Rectal smooth muscle tissue (tissue), 1 donor: ENCODE results near the gene RNF187.

ENCODE experiments used
- H3K27ac ChIP-seq: one replicate; pipeline ENCODE4 v1.7.0; 2013; ENCODE audit warnings: low read depth, low read length, inconsistent platforms
- H3K27me3 ChIP-seq: one replicate; pipeline ENCODE4 v1.7.0; 2013; ENCODE audit warnings: low read length; ENCODE audit not compliant: control insufficient read depth, insufficient read depth
- H3K36me3 ChIP-seq: one replicate; pipeline ENCODE4 v1.7.0; 2013; ENCODE audit warnings: low read length; ENCODE audit not compliant: control insufficient read depth, insufficient read depth
- H3K4me1 ChIP-seq: one replicate; pipeline ENCODE4 v1.7.0; 2013; ENCODE audit warnings: low read length; ENCODE audit not compliant: control insufficient read depth, insufficient read depth
- H3K4me3 ChIP-seq: one replicate; pipeline ENCODE4 v1.7.0; 2013; ENCODE audit warnings: low read length
- H3K9ac ChIP-seq: one replicate; pipeline ENCODE4 v1.7.0; 2013; ENCODE audit warnings: low read length

Gene RNF187

GRCh38 chr1:228453022-228453560 is 34.1 kb upstream of the RNF187 start:
- Histone ChIP-seq H3K9ac (no peak overlapping the region), H3K36me3 (no peaks in the 10 kb centered on the region), H3K27ac (no peak overlapping the region), H3K27me3 (no peaks in the 10 kb centered on the region), H3K4me1 (no peaks in the 10 kb centered on the region), H3K4me3 (no peak overlapping the region)

- no peaks in the 10 kb centered on the region for H3K4me1 ChIP-seq
- no peak overlapping the region for H3K4me3 ChIP-seq
- no peak overlapping the region for H3K9ac ChIP-seq
- H3K36me3 ChIP-seq, result no peaks in the 10 kb centered on the region
- H3K27ac ChIP-seq, result no peak overlapping the region
- no peaks in the 10 kb centered on the region for H3K27me3 ChIP-seq
Measured at GRCh38 chr1:228453614-228454013, 33.6 kb upstream of the RNF187 start.

GRCh38 chr1:228454238-228454637 is 32.9 kb upstream of the RNF187 start:
- Histone ChIP-seq H3K4me3 (no peak overlapping the region), H3K27me3 (no peaks in the 10 kb centered on the region), H3K27ac (no peak overlapping the region), H3K36me3 (no peaks in the 10 kb centered on the region), H3K4me1 (no peaks in the 10 kb centered on the region), H3K9ac (no peak overlapping the region)

- Histone ChIP-seq H3K36me3 (no peaks in the 10 kb centered on the region), H3K27ac (no peak overlapping the region), H3K4me3 (no peak overlapping the region), H3K27me3 (no peaks in the 10 kb centered on the region), H3K4me1 (no peaks in the 10 kb centered on the region), H3K9ac (no peak overlapping the region)
Measured at GRCh38 chr1:228455715-228456114, 31.5 kb upstream of the RNF187 start.

- no peak overlapping the region for H3K9ac ChIP-seq
- H3K4me3 ChIP-seq, result peak overlapping the region; percentile 77
- H3K27ac ChIP-seq, result no peak overlapping the region
- H3K27me3 ChIP-seq, result no peaks in the 10 kb centered on the region
- H3K4me1 ChIP-seq, result no peaks in the 10 kb centered on the region
- no peaks in the 10 kb centered on the region for H3K36me3 ChIP-seq
Measured at GRCh38 chr1:228456252-228457016, 30.7 kb upstream of the RNF187 start.

- H3K4me3 ChIP-seq, result peak overlapping the region; percentile 77
- H3K4me1 ChIP-seq, result no peaks in the 10 kb centered on the region
- peak overlapping the region; percentile 54 for H3K9ac ChIP-seq
- peak overlapping the region; percentile 69 for H3K27ac ChIP-seq
- H3K27me3 ChIP-seq, result no peaks in the 10 kb centered on the region
- no peaks in the 10 kb centered on the region for H3K36me3 ChIP-seq
Measured at GRCh38 chr1:228457017-228457395, 30.2 kb upstream of the RNF187 start.

GRCh38 chr1:228457396-228458176 is 29.6 kb upstream of the RNF187 start:
- H3K27ac ChIP-seq, result peak overlapping the region; percentile 69
- H3K4me3 ChIP-seq, result peak overlapping the region; percentile 77
- no peaks in the 10 kb centered on the region for H3K27me3 ChIP-seq
- peak overlapping the region; percentile 54 for H3K9ac ChIP-seq
- H3K4me1 ChIP-seq, result no peaks in the 10 kb centered on the region
- no peaks in the 10 kb centered on the region for H3K36me3 ChIP-seq

- H3K36me3 ChIP-seq, result no peaks in the 10 kb centered on the region
- no peak overlapping the region for H3K27ac ChIP-seq
- no peaks in the 10 kb centered on the region for H3K4me1 ChIP-seq
- peak overlapping the region; percentile 77 for H3K4me3 ChIP-seq
- no peak overlapping the region for H3K9ac ChIP-seq
- peaks cover 3% of the 10 kb centered on the region for H3K27me3 ChIP-seq
Measured at GRCh38 chr1:228459091-228459993, 27.8 kb upstream of the RNF187 start.

GRCh38 chr1:228460821-228461220 is 26.4 kb upstream of the RNF187 start:
- Histone ChIP-seq H3K9ac (no peak overlapping the region), H3K4me3 (no peak overlapping the region), H3K4me1 (no peaks in the 10 kb centered on the region), H3K27me3 (peaks cover 10% of the 10 kb centered on the region), H3K36me3 (no peaks in the 10 kb centered on the region), H3K27ac (no peak overlapping the region)

GRCh38 chr1:228462560-228462959 is 24.6 kb upstream of the RNF187 start:
- Histone ChIP-seq H3K36me3 (no peaks in the 10 kb centered on the region), H3K27ac (no peak overlapping the region), H3K4me3 (no peak overlapping the region), H3K27me3 (peaks cover 12% of the 10 kb centered on the region), H3K4me1 (no peaks in the 10 kb centered on the region), H3K9ac (no peak overlapping the region)

- Histone ChIP-seq H3K36me3 (no peaks in the 10 kb centered on the region), H3K9ac (no peak overlapping the region), H3K27ac (no peak overlapping the region), H3K4me3 (no peak overlapping the region), H3K27me3 (peaks cover 14% of the 10 kb centered on the region), H3K4me1 (no peaks in the 10 kb centered on the region)
Measured at GRCh38 chr1:228463009-228463558, 24.1 kb upstream of the RNF187 start.
